Measurements from ENCODE around the gene PRPF19.

Gene PRPF19

GRCh38 chr11:60858731-60859464 is 47.5 kb downstream of the PRPF19 start:
- no peaks in the 10 kb centered on the region for H3K27me3 ChIP-seq (ENCODE audit: insufficient read depth, low read length, poor library complexity, severe bottlenecking)
- peak overlapping the region; percentile 50 for H3K4me3 ChIP-seq (ENCODE audit: low read length, poor library complexity, severe bottlenecking)
- H3K9ac ChIP-seq (ENCODE audit: low read depth, low read length, poor library complexity, severe bottlenecking), result peak overlapping the region; percentile 66
- H3F3A ChIP-seq (ENCODE audit: low read depth), result no peaks in the 10 kb centered on the region
- peaks cover 71% of the 10 kb centered on the region for H3K4me1 ChIP-seq (ENCODE audit: insufficient read depth, low read length, poor library complexity, severe bottlenecking)
- no peak overlapping the region for H2AFZ ChIP-seq (ENCODE audit: low read length)
- no peaks in the 10 kb centered on the region for H3K9me3 ChIP-seq (ENCODE audit: insufficient read depth, low read depth, low read length)
- peaks cover 16% of the 10 kb centered on the region for H3K79me2 ChIP-seq (ENCODE audit: insufficient read depth, low read length)
- H3K9me2 ChIP-seq (replicated peaks; ENCODE audit: low read depth, low read length), result no peaks in the 10 kb centered on the region
- no peaks in the 10 kb centered on the region for H4K20me1 ChIP-seq (ENCODE audit: insufficient read depth, low read length, poor library complexity, severe bottlenecking)
- H3K4me2 ChIP-seq (ENCODE audit: low read depth, low read length, poor library complexity, severe bottlenecking), result peak overlapping the region; percentile 70
- TF ChIP-seq CTCF (conservative IDR thresholded peaks at IDR 0.05; ENCODE audit: low read length) (no peak), EZH2phosphoT487 (IDR thresholded peaks at IDR 0.05; ENCODE audit: borderline replicate concordance) (no peak)
- no peaks in the 10 kb centered on the region for H3K36me3 ChIP-seq (ENCODE audit: insufficient read depth, low read length)

GRCh38 chr11:60858236-60858635 is 48.1 kb downstream of the PRPF19 start:
- Histone ChIP-seq H2AFZ (ENCODE audit: low read length) (no peak overlapping the region), H3K27me3 (ENCODE audit: insufficient read depth, low read length, poor library complexity, severe bottlenecking) (no peaks in the 10 kb centered on the region), H3K9ac (ENCODE audit: low read depth, low read length, poor library complexity, severe bottlenecking) (peak overlapping the region; percentile 34), H3K4me3 (ENCODE audit: low read length, poor library complexity, severe bottlenecking) (peak overlapping the region; percentile 50), H4K20me1 (ENCODE audit: insufficient read depth, low read length, poor library complexity, severe bottlenecking) (no peaks in the 10 kb centered on the region), H3K79me2 (ENCODE audit: insufficient read depth, low read length) (peaks cover 22% of the 10 kb centered on the region), H3K36me3 (ENCODE audit: insufficient read depth, low read length) (no peaks in the 10 kb centered on the region), H3K9me2 (replicated peaks; ENCODE audit: low read depth, low read length) (no peaks in the 10 kb centered on the region), H3K4me1 (ENCODE audit: insufficient read depth, low read length, poor library complexity, severe bottlenecking) (peaks cover 75% of the 10 kb centered on the region), H3K4me2 (ENCODE audit: low read depth, low read length, poor library complexity, severe bottlenecking) (peak overlapping the region; percentile 70), H3F3A (ENCODE audit: low read depth) (no peaks in the 10 kb centered on the region), H3K9me3 (ENCODE audit: insufficient read depth, low read depth, low read length) (no peaks in the 10 kb centered on the region)
- TF ChIP-seq EZH2phosphoT487 (IDR thresholded peaks at IDR 0.05; ENCODE audit: borderline replicate concordance) (no peak), CTCF (conservative IDR thresholded peaks at IDR 0.05; ENCODE audit: low read length) (no peak)

GRCh38 chr11:60857378-60858232 is 48.8 kb downstream of the PRPF19 start:
- H3K27me3 ChIP-seq (ENCODE audit: insufficient read depth, low read length, poor library complexity, severe bottlenecking), result no peaks in the 10 kb centered on the region

More at GRCh38 chr11:60857378-60858232, 48.8 kb downstream of the PRPF19 start:
- no peaks in the 10 kb centered on the region for H3F3A ChIP-seq (ENCODE audit: low read depth)
- H3K79me2 ChIP-seq (ENCODE audit: insufficient read depth, low read length), result peaks cover 29% of the 10 kb centered on the region
- no peaks in the 10 kb centered on the region for H4K20me1 ChIP-seq (ENCODE audit: insufficient read depth, low read length, poor library complexity, severe bottlenecking)
- peak overlapping the region; percentile 70 for H3K4me2 ChIP-seq (ENCODE audit: low read depth, low read length, poor library complexity, severe bottlenecking)
- peak overlapping the region; percentile 34 for H3K9ac ChIP-seq (ENCODE audit: low read depth, low read length, poor library complexity, severe bottlenecking)
- H2AFZ ChIP-seq (ENCODE audit: low read length), result no peak overlapping the region
- no peaks in the 10 kb centered on the region for H3K9me3 ChIP-seq (ENCODE audit: insufficient read depth, low read depth, low read length)
- TF ChIP-seq CTCF (conservative IDR thresholded peaks at IDR 0.05; ENCODE audit: low read length), result no peak
- TF ChIP-seq EZH2phosphoT487 (IDR thresholded peaks at IDR 0.05; ENCODE audit: borderline replicate concordance), result no peak
- peak overlapping the region; percentile 50 for H3K4me3 ChIP-seq (ENCODE audit: low read length, poor library complexity, severe bottlenecking)
- H3K36me3 ChIP-seq (ENCODE audit: insufficient read depth, low read length), result no peaks in the 10 kb centered on the region
- H3K4me1 ChIP-seq (ENCODE audit: insufficient read depth, low read length, poor library complexity, severe bottlenecking), result peaks cover 76% of the 10 kb centered on the region
- H3K9me2 ChIP-seq (replicated peaks; ENCODE audit: low read depth, low read length), result no peaks in the 10 kb centered on the region
